Measurements from ENCODE around the gene ACTR3C. TPM values are rescaled to one million over a fixed set of nuclear protein-coding genes. Genes with fewer than 3 reads are reported as not detected.

Gene ACTR3C
- total and polyA plus RNA-seq, 2 experiments from 2014 or later = 1.5 to 3.5 TPM

DNA sequence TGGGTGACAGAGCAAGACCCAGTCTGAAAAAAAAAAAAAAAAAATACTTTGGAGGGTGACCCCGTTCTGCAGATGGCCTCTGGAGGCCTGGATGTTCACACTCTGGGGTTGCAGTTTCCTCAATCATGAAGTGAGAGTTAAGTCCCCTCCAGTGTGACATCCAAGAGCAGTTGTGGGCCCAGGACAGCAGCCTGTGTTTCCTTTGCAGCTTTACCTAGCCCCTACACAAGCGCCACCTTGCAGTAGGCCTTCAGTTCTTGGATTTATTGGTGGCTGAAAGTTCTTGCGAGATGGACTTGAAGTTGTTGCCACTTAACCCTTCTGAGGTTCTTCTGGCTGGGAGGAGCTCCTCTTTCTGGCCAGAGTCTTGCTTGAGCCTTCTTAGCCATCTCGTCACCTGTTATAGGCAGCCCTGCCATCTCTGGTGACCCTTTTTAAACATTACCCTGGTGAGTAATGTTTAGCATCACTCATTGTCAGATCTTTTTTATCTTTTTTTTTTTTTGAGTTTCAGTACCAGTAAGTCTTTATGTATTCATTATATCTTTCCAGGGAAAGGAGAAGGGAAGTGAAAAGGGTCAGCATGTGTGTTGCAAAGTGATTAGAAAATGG is 3.4 kb upstream of the ACTR3C start:
- Mint-ChIP-seq H3K27me3 (ENCODE audit: insufficient read depth, low read depth, poor library complexity) (peaks cover 19% of the 10 kb centered on the region), H3K27ac (no peak overlapping the region), H3K4me1 (peaks cover 41% of the 10 kb centered on the region), H3K9me3 (no peaks in the 10 kb centered on the region; the same call in 2 of the 3 replicates), H3K36me3 (ENCODE audit: low read depth) (peaks cover 36% of the 10 kb centered on the region), H3K4me3 (no peak overlapping the region)
- H3K4me2 ChIP-seq = no peak overlapping the region
- peaks cover 46% of the 10 kb centered on the region for H3K4me1 ChIP-seq (ENCODE audit: insufficient read depth)
- DNase-seq (ENCODE audit: low spot score) = no peak
- H3F3A ChIP-seq (replicated peaks; ENCODE audit: low read depth) = peaks cover 25% of the 10 kb centered on the region
- H3K36me3 ChIP-seq (ENCODE audit: insufficient read depth) = peaks cover 32% of the 10 kb centered on the region
- H3K27me3 ChIP-seq (ENCODE audit: insufficient read depth) = 0 out of 2 replicates have a peak, but pooled peaks cover 2% of the 10 kb centered on the region
- H3K27ac ChIP-seq (ENCODE audit: low read depth) = no peak overlapping the region
- TF ChIP-seq, protein P1, sequence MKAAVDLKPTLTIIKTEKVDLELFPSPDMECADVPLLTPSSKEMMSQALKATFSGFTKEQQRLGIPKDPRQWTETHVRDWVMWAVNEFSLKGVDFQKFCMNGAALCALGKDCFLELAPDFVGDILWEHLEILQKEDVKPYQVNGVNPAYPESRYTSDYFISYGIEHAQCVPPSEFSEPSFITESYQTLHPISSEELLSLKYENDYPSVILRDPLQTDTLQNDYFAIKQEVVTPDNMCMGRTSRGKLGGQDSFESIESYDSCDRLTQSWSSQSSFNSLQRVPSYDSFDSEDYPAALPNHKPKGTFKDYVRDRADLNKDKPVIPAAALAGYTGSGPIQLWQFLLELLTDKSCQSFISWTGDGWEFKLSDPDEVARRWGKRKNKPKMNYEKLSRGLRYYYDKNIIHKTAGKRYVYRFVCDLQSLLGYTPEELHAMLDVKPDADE (IDR thresholded peaks at IDR 0.05) = no peak
- TF ChIP-seq, protein P2, sequence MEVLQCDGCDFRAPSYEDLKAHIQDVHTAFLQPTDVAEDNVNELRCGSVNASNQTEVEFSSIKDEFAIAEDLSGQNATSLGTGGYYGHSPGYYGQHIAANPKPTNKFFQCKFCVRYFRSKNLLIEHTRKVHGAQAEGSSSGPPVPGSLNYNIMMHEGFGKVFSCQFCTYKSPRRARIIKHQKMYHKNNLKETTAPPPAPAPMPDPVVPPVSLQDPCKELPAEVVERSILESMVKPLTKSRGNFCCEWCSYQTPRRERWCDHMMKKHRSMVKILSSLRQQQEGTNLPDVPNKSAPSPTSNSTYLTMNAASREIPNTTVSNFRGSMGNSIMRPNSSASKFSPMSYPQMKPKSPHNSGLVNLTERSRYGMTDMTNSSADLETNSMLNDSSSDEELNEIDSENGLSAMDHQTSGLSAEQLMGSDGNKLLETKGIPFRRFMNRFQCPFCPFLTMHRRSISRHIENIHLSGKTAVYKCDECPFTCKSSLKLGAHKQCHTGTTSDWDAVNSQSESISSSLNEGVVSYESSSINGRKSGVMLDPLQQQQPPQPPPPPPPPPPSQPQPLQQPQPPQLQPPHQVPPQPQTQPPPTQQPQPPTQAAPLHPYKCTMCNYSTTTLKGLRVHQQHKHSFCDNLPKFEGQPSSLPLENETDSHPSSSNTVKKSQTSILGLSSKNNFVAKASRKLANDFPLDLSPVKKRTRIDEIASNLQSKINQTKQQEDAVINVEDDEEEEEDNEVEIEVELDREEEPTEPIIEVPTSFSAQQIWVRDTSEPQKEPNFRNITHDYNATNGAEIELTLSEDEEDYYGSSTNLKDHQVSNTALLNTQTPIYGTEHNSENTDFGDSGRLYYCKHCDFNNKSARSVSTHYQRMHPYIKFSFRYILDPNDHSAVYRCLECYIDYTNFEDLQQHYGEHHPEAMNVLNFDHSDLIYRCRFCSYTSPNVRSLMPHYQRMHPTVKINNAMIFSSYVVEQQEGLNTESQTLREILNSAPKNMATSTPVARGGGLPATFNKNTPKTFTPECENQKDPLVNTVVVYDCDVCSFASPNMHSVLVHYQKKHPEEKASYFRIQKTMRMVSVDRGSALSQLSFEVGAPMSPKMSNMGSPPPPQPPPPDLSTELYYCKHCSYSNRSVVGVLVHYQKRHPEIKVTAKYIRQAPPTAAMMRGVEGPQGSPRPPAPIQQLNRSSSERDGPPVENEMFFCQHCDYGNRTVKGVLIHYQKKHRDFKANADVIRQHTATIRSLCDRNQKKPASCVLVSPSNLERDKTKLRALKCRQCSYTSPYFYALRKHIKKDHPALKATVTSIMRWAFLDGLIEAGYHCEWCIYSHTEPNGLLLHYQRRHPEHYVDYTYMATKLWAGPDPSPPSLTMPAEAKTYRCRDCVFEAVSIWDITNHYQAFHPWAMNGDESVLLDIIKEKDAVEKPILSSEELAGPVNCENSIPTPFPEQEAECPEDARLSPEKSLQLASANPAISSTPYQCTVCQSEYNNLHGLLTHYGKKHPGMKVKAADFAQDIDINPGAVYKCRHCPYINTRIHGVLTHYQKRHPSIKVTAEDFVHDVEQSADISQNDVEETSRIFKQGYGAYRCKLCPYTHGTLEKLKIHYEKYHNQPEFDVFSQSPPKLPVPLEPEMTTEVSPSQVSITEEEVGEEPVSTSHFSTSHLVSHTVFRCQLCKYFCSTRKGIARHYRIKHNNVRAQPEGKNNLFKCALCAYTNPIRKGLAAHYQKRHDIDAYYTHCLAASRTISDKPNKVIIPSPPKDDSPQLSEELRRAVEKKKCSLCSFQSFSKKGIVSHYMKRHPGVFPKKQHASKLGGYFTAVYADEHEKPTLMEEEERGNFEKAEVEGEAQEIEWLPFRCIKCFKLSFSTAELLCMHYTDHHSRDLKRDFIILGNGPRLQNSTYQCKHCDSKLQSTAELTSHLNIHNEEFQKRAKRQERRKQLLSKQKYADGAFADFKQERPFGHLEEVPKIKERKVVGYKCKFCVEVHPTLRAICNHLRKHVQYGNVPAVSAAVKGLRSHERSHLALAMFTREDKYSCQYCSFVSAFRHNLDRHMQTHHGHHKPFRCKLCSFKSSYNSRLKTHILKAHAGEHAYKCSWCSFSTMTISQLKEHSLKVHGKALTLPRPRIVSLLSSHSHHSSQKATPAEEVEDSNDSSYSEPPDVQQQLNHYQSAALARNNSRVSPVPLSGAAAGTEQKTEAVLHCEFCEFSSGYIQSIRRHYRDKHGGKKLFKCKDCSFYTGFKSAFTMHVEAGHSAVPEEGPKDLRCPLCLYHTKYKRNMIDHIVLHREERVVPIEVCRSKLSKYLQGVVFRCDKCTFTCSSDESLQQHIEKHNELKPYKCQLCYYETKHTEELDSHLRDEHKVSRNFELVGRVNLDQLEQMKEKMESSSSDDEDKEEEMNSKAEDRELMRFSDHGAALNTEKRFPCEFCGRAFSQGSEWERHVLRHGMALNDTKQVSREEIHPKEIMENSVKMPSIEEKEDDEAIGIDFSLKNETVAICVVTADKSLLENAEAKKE (CRISPR knock-in tag; IDR thresholded peaks at IDR 0.05) = no peak
- TF ChIP-seq EZH2 (IDR thresholded peaks at IDR 0.05; ENCODE audit: low read depth, unreplicated experiment) (no peak), STAT1 (IDR thresholded peaks at IDR 0.05; ENCODE audit: unreplicated experiment) (no peak), NANOG (IDR thresholded peaks at IDR 0.05; ENCODE audit: borderline replicate concordance) (no peak), JUNB (IDR thresholded peaks at IDR 0.05; ENCODE audit: unreplicated experiment) (no peak), ZNF331 (CRISPR knock-in tag; IDR thresholded peaks at IDR 0.05; ENCODE audit: low read depth) (no peak), POLR2AphosphoS5 (IDR thresholded peaks at IDR 0.05; ENCODE audit: low read depth) (no peak), EZH2phosphoT487 (IDR thresholded peaks at IDR 0.05; ENCODE audit: unreplicated experiment) (no peak), ZNF114 (CRISPR knock-in tag; IDR thresholded peaks at IDR 0.05) (no peak), CREB1 (CRISPR knock-in tag; IDR thresholded peaks at IDR 0.05; ENCODE audit: low read depth) (no peak)
- TF ChIP-seq, protein P3, sequence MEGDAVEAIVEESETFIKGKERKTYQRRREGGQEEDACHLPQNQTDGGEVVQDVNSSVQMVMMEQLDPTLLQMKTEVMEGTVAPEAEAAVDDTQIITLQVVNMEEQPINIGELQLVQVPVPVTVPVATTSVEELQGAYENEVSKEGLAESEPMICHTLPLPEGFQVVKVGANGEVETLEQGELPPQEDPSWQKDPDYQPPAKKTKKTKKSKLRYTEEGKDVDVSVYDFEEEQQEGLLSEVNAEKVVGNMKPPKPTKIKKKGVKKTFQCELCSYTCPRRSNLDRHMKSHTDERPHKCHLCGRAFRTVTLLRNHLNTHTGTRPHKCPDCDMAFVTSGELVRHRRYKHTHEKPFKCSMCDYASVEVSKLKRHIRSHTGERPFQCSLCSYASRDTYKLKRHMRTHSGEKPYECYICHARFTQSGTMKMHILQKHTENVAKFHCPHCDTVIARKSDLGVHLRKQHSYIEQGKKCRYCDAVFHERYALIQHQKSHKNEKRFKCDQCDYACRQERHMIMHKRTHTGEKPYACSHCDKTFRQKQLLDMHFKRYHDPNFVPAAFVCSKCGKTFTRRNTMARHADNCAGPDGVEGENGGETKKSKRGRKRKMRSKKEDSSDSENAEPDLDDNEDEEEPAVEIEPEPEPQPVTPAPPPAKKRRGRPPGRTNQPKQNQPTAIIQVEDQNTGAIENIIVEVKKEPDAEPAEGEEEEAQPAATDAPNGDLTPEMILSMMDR (conservative IDR thresholded peaks at IDR 0.05; ENCODE audit: low read depth in 2 of 2) = no peak
- TF ChIP-seq, protein P4, sequence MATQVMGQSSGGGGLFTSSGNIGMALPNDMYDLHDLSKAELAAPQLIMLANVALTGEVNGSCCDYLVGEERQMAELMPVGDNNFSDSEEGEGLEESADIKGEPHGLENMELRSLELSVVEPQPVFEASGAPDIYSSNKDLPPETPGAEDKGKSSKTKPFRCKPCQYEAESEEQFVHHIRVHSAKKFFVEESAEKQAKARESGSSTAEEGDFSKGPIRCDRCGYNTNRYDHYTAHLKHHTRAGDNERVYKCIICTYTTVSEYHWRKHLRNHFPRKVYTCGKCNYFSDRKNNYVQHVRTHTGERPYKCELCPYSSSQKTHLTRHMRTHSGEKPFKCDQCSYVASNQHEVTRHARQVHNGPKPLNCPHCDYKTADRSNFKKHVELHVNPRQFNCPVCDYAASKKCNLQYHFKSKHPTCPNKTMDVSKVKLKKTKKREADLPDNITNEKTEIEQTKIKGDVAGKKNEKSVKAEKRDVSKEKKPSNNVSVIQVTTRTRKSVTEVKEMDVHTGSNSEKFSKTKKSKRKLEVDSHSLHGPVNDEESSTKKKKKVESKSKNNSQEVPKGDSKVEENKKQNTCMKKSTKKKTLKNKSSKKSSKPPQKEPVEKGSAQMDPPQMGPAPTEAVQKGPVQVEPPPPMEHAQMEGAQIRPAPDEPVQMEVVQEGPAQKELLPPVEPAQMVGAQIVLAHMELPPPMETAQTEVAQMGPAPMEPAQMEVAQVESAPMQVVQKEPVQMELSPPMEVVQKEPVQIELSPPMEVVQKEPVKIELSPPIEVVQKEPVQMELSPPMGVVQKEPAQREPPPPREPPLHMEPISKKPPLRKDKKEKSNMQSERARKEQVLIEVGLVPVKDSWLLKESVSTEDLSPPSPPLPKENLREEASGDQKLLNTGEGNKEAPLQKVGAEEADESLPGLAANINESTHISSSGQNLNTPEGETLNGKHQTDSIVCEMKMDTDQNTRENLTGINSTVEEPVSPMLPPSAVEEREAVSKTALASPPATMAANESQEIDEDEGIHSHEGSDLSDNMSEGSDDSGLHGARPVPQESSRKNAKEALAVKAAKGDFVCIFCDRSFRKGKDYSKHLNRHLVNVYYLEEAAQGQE (IDR thresholded peaks at IDR 0.05; ENCODE audit: unreplicated experiment) = no peak
- ATAC-seq = no peak
- H4K20me1 ChIP-seq (replicated peaks; ENCODE audit: insufficient read depth) = no peaks in the 10 kb centered on the region
- H3K9me2 ChIP-seq (ENCODE audit: insufficient read depth) = peaks cover 7% of the 10 kb centered on the region; the same call in 1 of the 2 replicates
- H3K4me3 ChIP-seq = no peak overlapping the region
- peaks cover 53% of the 10 kb centered on the region for H3K79me2 ChIP-seq (replicated peaks; ENCODE audit: insufficient read depth)
- H2AFZ ChIP-seq = no peak overlapping the region
